Tibial nerve (tissue), 4 donors: ENCODE results near the gene VOPP1. TPM values are rescaled to one million over a fixed set of nuclear protein-coding genes. Genes with fewer than 3 reads are reported as not detected.

ENCODE experiments used
- DNase-seq, 2 donors: peaks; one replicate each; pipeline ENCODE4 v3.0.0-alpha.2; 2019; ENCODE audit warnings: low spot score in 2 of 2
- H3K27ac ChIP-seq, 4 donors: fragments of 200-600 bp; sonication (generic) in 3 of 4; one replicate each; pipeline ENCODE4 v1.5.1; 2017 to 2019; ENCODE audit warnings: mild to moderate bottlenecking in 1 of 4
- H3K27me3 ChIP-seq, 2 donors: fragments of 200-600 bp; sonication (generic) in 1 of 2; one replicate each; pipeline versions ENCODE4 v1.5.1 to v1.6.0; 2017 to 2019
- H3K36me3 ChIP-seq, 3 donors: fragments of 200-600 bp; sonication (generic); one replicate each; pipeline ENCODE4 v1.5.1; 2018 to 2019
- H3K4me1 ChIP-seq, 4 donors: fragments of 200-600 bp; sonication (generic) in 3 of 4; one replicate each; pipeline ENCODE4 v1.5.1; 2017 to 2019
- H3K4me3 ChIP-seq, 4 donors: fragments of 200-600 bp; sonication (generic) in 3 of 4; one replicate each; pipeline ENCODE4 v1.5.1; 2017 to 2019; ENCODE audit warnings: mild to moderate bottlenecking in 1 of 4, moderate library complexity in 1 of 4
- H3K9me3 ChIP-seq, 4 donors: fragments of 200-600 bp; sonication (generic) in 3 of 4; one replicate each; pipeline ENCODE4 v1.5.1; 2017 to 2019
- CTCF ChIP-seq, 5 experiments: fragments of 200-600 bp in 3 of 5; fragments of 450-650 bp in 2 of 5; sonication (generic) in 3 of 5; IDR thresholded peaks; one replicate each; pipeline ENCODE4 v1.5.1; 2016 to 2019; ENCODE audit warnings: antibody characterized with exemption in 5 of 5, mild to moderate bottlenecking in 3 of 5, moderate library complexity in 2 of 5
- EP300 ChIP-seq, 2 donors: sonication (generic); formaldehyde crosslinking; IDR thresholded peaks; one replicate each; pipeline ENCODE4 v1.6.1; 2017; ENCODE audit warnings: antibody characterized with exemption in 2 of 2, mild to moderate bottlenecking in 1 of 2
- POLR2A ChIP-seq, 2 donors: fragments of 450-650 bp; IDR thresholded peaks; one replicate each; pipeline ENCODE4 v1.6.1; 2017; ENCODE audit warnings: antibody characterized with exemption in 2 of 2, mild to moderate bottlenecking in 2 of 2, moderate library complexity in 2 of 2
- WGBS, 2 donors: methylation state at CpG; one replicate each; pipeline ENCODE4 v1.1.5; 2018; 5-methylcytosine and 5-hydroxymethylcytosine counted together
- total RNA-seq, 4 donors: library from RNA; depleted of rRNA; stranded (reverse); fragments of >200 nt; gene quantifications; one replicate each; pipeline ENCODE4 v1.1.0, GENCODE V29; 2016

The VOPP1 gene
- total RNA-seq, 4 donors from 2014 or later, result 49.2 to 58.5 (median 54.8) TPM

- no peaks in the 10 kb centered on the region for H3K9me3 ChIP-seq
- no peak overlapping the region for H3K4me3 ChIP-seq
- H3K36me3 ChIP-seq, result no peaks in the 10 kb centered on the region
- DNase-seq, result no peak
- 91 to 92% methylated on average over 11 to 16 of the region's 16 CpGs for WGBS, 2 donors
- peaks cover 0 to 68% (median 44%) of the 10 kb centered on the region in 4 donors for H3K4me1 ChIP-seq
- no peak for TF ChIP-seq CTCF (IDR thresholded peaks at IDR 0.05)
- no peak for TF ChIP-seq EP300 (IDR thresholded peaks at IDR 0.05)
- TF ChIP-seq POLR2A (IDR thresholded peaks at IDR 0.05), result no peak
- no peak overlapping the region for H3K27ac ChIP-seq
- H3K27me3 ChIP-seq, result no peaks in the 10 kb centered on the region
Measured at GRCh38 chr7:55537458-55537990, 34.8 kb downstream of the VOPP1 start.

- no peak overlapping the region for H3K4me3 ChIP-seq
- WGBS, 2 donors, result 85% methylated on average over 22 to 23 of the region's 23 CpGs
- H3K27ac ChIP-seq, result peak overlapping the region in 2 of 4 donors; percentile 22 to 43
- DNase-seq, result no peak
- TF ChIP-seq CTCF (IDR thresholded peaks at IDR 0.05) (no peak), POLR2A (IDR thresholded peaks at IDR 0.05) (no peak), EP300 (IDR thresholded peaks at IDR 0.05) (no peak)
- no peaks in the 10 kb centered on the region for H3K36me3 ChIP-seq
- H3K4me1 ChIP-seq, result peaks cover 0 to 75% (median 48%) of the 10 kb centered on the region in 4 donors
- no peaks in the 10 kb centered on the region for H3K9me3 ChIP-seq
- no peaks in the 10 kb centered on the region for H3K27me3 ChIP-seq
Measured at GRCh38 chr7:55536619-55537457, 35.5 kb downstream of the VOPP1 start.

GRCh38 chr7:55535617-55536016 lies 36.7 kb downstream of the VOPP1 start:
- H3K27me3 ChIP-seq, result no peaks in the 10 kb centered on the region
- H3K27ac ChIP-seq, result peak overlapping the region in 2 of 4 donors; percentile 22 to 77
- WGBS, 2 donors, result 87 to 93% methylated on average over 5 of the region's 5 CpGs
- no peak overlapping the region for H3K4me3 ChIP-seq
- H3K36me3 ChIP-seq, result no peaks in the 10 kb centered on the region
- H3K4me1 ChIP-seq, result peaks cover 0 to 81% (median 48%) of the 10 kb centered on the region in 4 donors
- TF ChIP-seq POLR2A (IDR thresholded peaks at IDR 0.05) (no peak), CTCF (IDR thresholded peaks at IDR 0.05) (no peak), EP300 (IDR thresholded peaks at IDR 0.05) (no peak)
- H3K9me3 ChIP-seq, result no peaks in the 10 kb centered on the region
- no peak for DNase-seq

- peak overlapping the region in 3 of 4 donors; percentile 22 to 77 (median 64) for H3K27ac ChIP-seq
- WGBS, 2 donors, result 75 to 90% methylated on average over 6 of the region's 6 CpGs
- no peaks in the 10 kb centered on the region for H3K36me3 ChIP-seq
- no peaks in the 10 kb centered on the region for H3K9me3 ChIP-seq
- H3K27me3 ChIP-seq, result no peaks in the 10 kb centered on the region
- TF ChIP-seq EP300 (IDR thresholded peaks at IDR 0.05) (no peak), POLR2A (IDR thresholded peaks at IDR 0.05) (no peak), CTCF (IDR thresholded peaks at IDR 0.05) (no peak)
- H3K4me1 ChIP-seq, result peaks cover 0 to 81% (median 48%) of the 10 kb centered on the region in 4 donors
- DNase-seq, result no peak
- no peak overlapping the region for H3K4me3 ChIP-seq
Measured at GRCh38 chr7:55534916-55535590, 37.2 kb downstream of the VOPP1 start.
